Common myeloid progenitor, CD34-positive (primary cell): ENCODE results near the gene TOM1L2.

Experiments used
- CTCF ChIA-PET: fragments of 350-600 bp; sonication (Branson Sonifier 250); formaldehyde crosslinking; loops from one replicate; lab custom pipeline; 2021; ENCODE audit warnings: antibody characterized with exemption; lab: Charles Lee
- POLR2A ChIA-PET: fragments of 350-600 bp; sonication (Branson Sonifier 250); formaldehyde crosslinking; loops from one replicate; lab custom pipeline; 2021; ENCODE audit warnings: antibody characterized with exemption; lab: Charles Lee
- DNase-seq, 3 donors: peaks; one replicate each; pipeline versions ENCODE4 v3.0.0 to v3.0.0-alpha.2; 2013
- H3K27ac ChIP-seq, 2 experiments: 1 replicate in 1 of 2; 2 replicates in 1 of 2; pipeline ENCODE4 v1.7.0; 2013; ENCODE audit warnings: inconsistent platforms in 2 of 2, low read length in 2 of 2, mild to moderate bottlenecking in 2 of 2, low read depth in 1 of 2, moderate library complexity in 1 of 2; ENCODE audit not compliant: severe bottlenecking in 2 of 2, insufficient read depth in 1 of 2, poor library complexity in 1 of 2
- H3K27me3 ChIP-seq, 5 experiments: replicated peaks in 2 of 5; 1 replicate in 3 of 5; 2 replicates in 2 of 5; pipeline versions ENCODE4 v1.6.1 to v1.7.0; 2013; ENCODE audit warnings: low read length in 4 of 5, mild to moderate bottlenecking in 2 of 5, moderate library complexity in 2 of 5, inconsistent platforms in 1 of 5; ENCODE audit not compliant: insufficient read depth in 5 of 5, control insufficient read depth in 4 of 5
- H3K36me3 ChIP-seq, 4 experiments: 1 replicate in 2 of 4; 2 replicates in 2 of 4; pipeline versions ENCODE4 v1.6.1 to v1.7.0; 2013; ENCODE audit warnings: low read length in 3 of 4, control low read depth in 1 of 4, mild to moderate bottlenecking in 1 of 4; ENCODE audit not compliant: control insufficient read depth in 4 of 4, insufficient read depth in 4 of 4
- H3K4me1 ChIP-seq, 4 experiments: 1 replicate in 3 of 4; 2 replicates in 1 of 4; pipeline versions ENCODE4 v1.6.1 to v1.7.1; 2013; ENCODE audit warnings: low read length in 3 of 4, mild to moderate bottlenecking in 3 of 4, control low read depth in 1 of 4, inconsistent platforms in 1 of 4, moderate library complexity in 1 of 4; ENCODE audit not compliant: control insufficient read depth in 4 of 4, insufficient read depth in 4 of 4; ENCODE audit errors: control extremely low read depth in 1 of 4
- H3K4me3 ChIP-seq, 7 experiments: 1 replicate in 4 of 7; 2 replicates in 3 of 7; pipeline versions ENCODE4 v1.5.1 to v1.7.0; 2013; ENCODE audit warnings: mild to moderate bottlenecking in 7 of 7, low read length in 6 of 7, moderate library complexity in 6 of 7, inconsistent platforms in 2 of 7, low read depth in 2 of 7, control low read depth in 1 of 7; ENCODE audit not compliant: insufficient read depth in 4 of 7, control insufficient read depth in 1 of 7; ENCODE audit errors: extremely low read depth in 1 of 7
- H3K9me3 ChIP-seq, 5 experiments: 1 replicate in 4 of 5; 2 replicates in 1 of 5; pipeline versions ENCODE4 v1.6.1 to v1.7.1; 2013; ENCODE audit warnings: low read length in 4 of 5, mild to moderate bottlenecking in 2 of 5, inconsistent platforms in 1 of 5, low read depth in 1 of 5, moderate library complexity in 1 of 5; ENCODE audit not compliant: control insufficient read depth in 4 of 5, insufficient read depth in 2 of 5; ENCODE audit errors: control extremely low read depth in 1 of 5
- WGBS: methylation state at CpG from one replicate; pipeline ENCODE4 v1.1.5; 2013; ENCODE audit not compliant: insufficient coverage; 5-methylcytosine and 5-hydroxymethylcytosine counted together

The TOM1L2 gene

GRCh38 chr17:17804007-17804406 lies 168.2 kb downstream of the TOM1L2 start:
- Histone ChIP-seq H3K4me1 (no peaks in the 10 kb centered on the region), H3K27me3 (no peaks in the 10 kb centered on the region), H3K27ac (no peak overlapping the region), H3K4me3 (no peak overlapping the region), H3K9me3 (no peaks in the 10 kb centered on the region), H3K36me3 (peaks cover 11 to 82% (median 51%) of the 10 kb centered on the region in 4 experiments)
- WGBS: 100% methylated on average over 3 of the region's 3 CpGs
- ChIA-PET CTCF (interaction anchor here (1.3 to 21.2 kb wide), 2 partner anchors 9 to 54 kb away, joined by 3 to 295 read pairs; no protein-coding TSS in a partner anchor), POLR2A (no interaction called here)
- no peak for DNase-seq

- DNase-seq: no peak
- Histone ChIP-seq H3K27me3 (no peaks in the 10 kb centered on the region), H3K36me3 (peaks cover 12 to 88% (median 61%) of the 10 kb centered on the region in 4 experiments), H3K4me3 (no peak overlapping the region), H3K9me3 (no peaks in the 10 kb centered on the region), H3K4me1 (no peaks in the 10 kb centered on the region), H3K27ac (no peak overlapping the region)
- ChIA-PET POLR2A (no interaction called here), CTCF (interaction anchor here (0.6 to 21.2 kb wide), 8 partner anchors 8 to 56 kb away, joined by 3 to 295 read pairs (median 4); no protein-coding TSS in a partner anchor)
- 94% methylated on average over 13 of the region's 13 CpGs for WGBS
These were observed 170.3 kb downstream of the TOM1L2 start for GRCh38 chr17:17801800-17802481.

DNA sequence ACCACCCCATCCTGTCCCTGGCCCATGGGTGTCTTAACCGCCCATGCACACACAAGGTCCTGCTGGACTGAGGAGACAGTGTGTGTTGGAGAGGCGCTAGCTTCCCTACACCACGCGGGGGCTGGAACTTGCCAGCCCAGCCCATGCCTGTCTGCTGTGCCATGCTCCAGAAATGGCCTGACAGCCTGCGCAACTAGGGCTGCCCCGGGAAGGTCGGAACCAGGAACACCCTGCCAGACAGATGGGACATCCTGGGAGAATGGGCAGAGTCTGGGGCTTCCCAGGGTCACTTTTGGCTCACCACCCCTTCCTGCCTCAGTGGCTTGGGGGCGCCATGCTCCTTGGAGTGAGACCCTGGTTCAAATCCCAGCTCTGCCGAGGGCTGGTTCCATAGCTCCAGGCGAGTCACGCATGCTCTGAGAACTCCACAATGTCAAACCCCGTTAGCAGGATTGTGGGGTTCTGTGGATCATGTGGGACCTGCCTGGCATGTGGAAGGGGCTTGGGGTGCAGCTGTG lies 171.6 kb downstream of the TOM1L2 start:
- 98% methylated on average over 12 of the region's 12 CpGs for WGBS
- Histone ChIP-seq H3K27me3 (no peaks in the 10 kb centered on the region), H3K4me3 (no peak overlapping the region), H3K4me1 (no peaks in the 10 kb centered on the region), H3K9me3 (no peaks in the 10 kb centered on the region), H3K36me3 (peaks cover 12 to 88% (median 63%) of the 10 kb centered on the region in 4 experiments), H3K27ac (no peak overlapping the region)
- ChIA-PET POLR2A (no interaction called here), CTCF (interaction anchor here (0.6 to 21.2 kb wide), 5 partner anchors 11 to 120 kb away, joined by 3 to 295 read pairs (median 3); no protein-coding TSS in a partner anchor)
- DNase-seq: no peak

DNA sequence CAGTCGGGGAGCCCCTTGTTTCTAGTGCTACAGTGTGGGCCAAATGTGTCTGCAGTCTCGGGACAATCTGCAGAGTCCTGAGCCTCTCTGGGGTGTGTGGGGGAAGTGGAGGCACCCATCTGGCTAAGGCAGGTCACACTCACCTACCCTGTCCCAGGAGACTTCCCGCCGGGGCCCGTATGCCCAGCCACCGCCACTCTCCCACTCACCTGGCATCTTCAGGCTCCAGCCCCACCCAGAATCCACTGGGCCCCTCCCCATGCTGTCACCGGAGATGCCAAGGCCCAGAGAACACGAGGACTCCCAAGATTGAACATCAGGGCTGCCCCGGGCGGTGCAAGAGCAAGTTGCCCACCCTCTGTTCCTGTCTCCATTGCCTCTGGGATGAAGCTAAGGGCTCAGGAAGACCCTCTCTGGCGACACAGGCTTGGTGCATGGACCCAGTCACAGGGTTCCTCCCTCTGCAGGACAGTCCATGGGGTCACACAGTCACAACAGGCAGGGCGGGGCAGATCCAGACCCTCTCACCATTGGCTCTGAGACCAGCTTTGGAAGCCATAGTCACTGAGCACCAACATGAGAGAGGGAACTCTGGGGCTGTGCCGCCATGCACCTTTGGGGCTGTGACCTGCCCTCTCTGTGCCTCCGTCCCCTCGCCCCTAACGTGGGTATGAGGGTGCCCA lies 173.5 kb downstream of the TOM1L2 start:
- Histone ChIP-seq H3K36me3 (peaks cover 6 to 91% (median 66%) of the 10 kb centered on the region in 4 experiments), H3K4me3 (no peak overlapping the region), H3K27me3 (no peaks in the 10 kb centered on the region), H3K27ac (no peak overlapping the region), H3K4me1 (peaks cover 0 to 6% (median 2%) of the 10 kb centered on the region in 4 experiments), H3K9me3 (no peaks in the 10 kb centered on the region)
- no peak for DNase-seq
- CTCF ChIA-PET: no interaction called here
- 100% methylated on average over 13 of the region's 16 CpGs for WGBS
- POLR2A ChIA-PET: no interaction called here

DNA sequence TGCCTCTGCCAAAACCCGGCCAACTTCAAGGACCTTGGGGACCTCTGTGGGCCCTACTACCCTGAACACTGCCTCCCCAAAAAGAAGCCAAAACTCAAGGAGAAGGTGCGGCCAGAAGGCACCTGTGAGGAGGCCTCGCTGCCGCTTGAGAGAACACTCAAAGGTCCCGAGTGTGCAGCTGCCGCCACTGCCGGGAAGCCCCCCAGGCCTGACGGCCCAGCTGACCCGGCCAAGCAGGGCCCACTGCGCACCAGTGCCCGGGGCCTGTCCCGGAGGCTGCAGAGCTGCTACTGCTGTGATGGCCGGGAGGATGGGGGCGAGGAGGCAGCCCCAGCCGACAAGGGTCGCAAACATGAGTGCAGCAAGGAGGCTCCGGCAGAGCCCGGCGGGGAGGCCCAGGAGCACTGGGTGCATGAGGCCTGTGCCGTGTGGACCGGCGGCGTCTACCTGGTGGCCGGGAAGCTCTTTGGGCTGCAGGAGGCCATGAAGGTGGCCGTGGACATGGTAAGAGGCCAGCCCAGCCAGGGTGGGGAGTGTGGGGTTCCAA lies 174.1 kb downstream of the TOM1L2 start:
- 96% methylated on average over 17 of the region's 25 CpGs for WGBS
- ChIA-PET POLR2A (no interaction called here), CTCF (no interaction called here)
- H3K9me3 ChIP-seq: no peaks in the 10 kb centered on the region
- no peak overlapping the region for H3K4me3 ChIP-seq
- no peak overlapping the region for H3K27ac ChIP-seq
- H3K4me1 ChIP-seq: peaks cover 0 to 13% (median 8%) of the 10 kb centered on the region in 4 experiments
- peaks cover 6 to 92% (median 65%) of the 10 kb centered on the region in 4 experiments for H3K36me3 ChIP-seq
- no peaks in the 10 kb centered on the region for H3K27me3 ChIP-seq
- DNase-seq: no peak

DNA sequence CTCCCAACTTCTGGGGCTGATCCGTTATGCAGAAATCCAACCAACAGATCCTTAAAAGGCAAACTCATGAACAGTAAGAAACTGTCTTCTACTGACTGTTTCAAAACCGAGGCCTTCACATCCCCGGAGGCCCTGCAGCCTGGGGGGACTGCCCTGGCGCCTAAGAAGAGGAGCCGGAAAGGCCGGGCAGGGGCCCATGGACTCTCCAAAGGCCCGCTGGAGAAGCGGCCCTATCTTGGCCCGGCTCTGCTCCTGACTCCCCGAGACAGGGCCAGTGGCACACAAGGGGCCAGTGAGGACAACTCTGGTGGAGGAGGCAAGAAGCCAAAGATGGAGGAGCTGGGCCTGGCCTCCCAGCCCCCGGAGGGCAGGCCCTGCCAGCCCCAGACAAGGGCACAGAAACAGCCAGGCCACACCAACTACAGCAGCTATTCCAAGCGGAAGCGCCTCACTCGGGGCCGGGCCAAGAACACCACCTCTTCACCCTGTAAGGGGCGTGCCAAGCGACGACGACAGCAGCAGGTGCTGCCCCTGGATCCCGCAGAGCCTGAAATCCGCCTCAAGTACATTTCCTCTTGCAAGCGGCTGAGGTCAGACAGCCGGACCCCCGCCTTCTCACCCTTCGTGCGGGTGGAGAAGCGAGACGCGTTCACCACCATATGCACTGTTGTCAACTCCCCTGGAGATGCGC lies 174.9 kb downstream of the TOM1L2 start:
- Histone ChIP-seq H3K4me1 (peaks cover 0 to 18% (median 14%) of the 10 kb centered on the region in 4 experiments), H3K27ac (no peak overlapping the region), H3K27me3 (no peaks in the 10 kb centered on the region), H3K4me3 (no peak overlapping the region), H3K36me3 (peaks cover 6 to 93% (median 63%) of the 10 kb centered on the region in 4 experiments), H3K9me3 (no peaks in the 10 kb centered on the region)
- 97% methylated on average over 30 of the region's 30 CpGs for WGBS
- ChIA-PET POLR2A (no interaction called here), CTCF (interaction anchor here (1.1 kb wide), 1 partner anchor 15 kb away, joined by 7 read pairs; no protein-coding TSS in a partner anchor)
- DNase-seq: no peak
